Neural crest cell (in vitro differentiated cells): ENCODE results near the gene PPID. TPM values are rescaled to one million over a fixed set of nuclear protein-coding genes. Genes with fewer than 3 reads are reported as not detected.
A peak's percentile ranks its signal among the peaks of the same experiment; 100 is the strongest.

Experiments used
- DNase-seq: peaks from one replicate; pipeline ENCODE4 v3.0.0; 2021; ENCODE audit warnings: low read depth, mixed read lengths, low spot score
- H3K27ac Mint-ChIP-seq: one replicate; pipeline ENCODE4 v1.8.0; 2021; ENCODE audit warnings: mild to moderate bottlenecking, mixed read lengths; ENCODE audit not compliant: unreplicated experiment
- H3K27me3 Mint-ChIP-seq: 2 replicates; pipeline ENCODE4 v1.8.0; 2021; ENCODE audit warnings: low read depth, mild to moderate bottlenecking, mixed read lengths
- H3K36me3 Mint-ChIP-seq: 2 replicates; pipeline ENCODE4 v1.8.0; 2021; ENCODE audit warnings: low read depth, mild to moderate bottlenecking, mixed read lengths
- H3K4me1 Mint-ChIP-seq: 2 replicates; pipeline ENCODE4 v1.8.0; 2021; ENCODE audit warnings: mixed read lengths
- H3K4me3 Mint-ChIP-seq: one replicate; pipeline ENCODE4 v1.8.0; 2021; ENCODE audit warnings: mild to moderate bottlenecking, mixed read lengths
- H3K9me3 Mint-ChIP-seq: 2 replicates; pipeline ENCODE4 v1.8.0; 2021; ENCODE audit warnings: mixed read lengths
- CTCF ChIP-seq: fragments of 200-600 bp; sonication (generic); conservative IDR thresholded peaks from 2 replicates; pipeline ENCODE4 v1.5.0; 2021; ENCODE audit warnings: antibody characterized with exemption, mild to moderate bottlenecking
- total RNA-seq: library from RNA; stranded (reverse); gene quantifications from 2 replicates; pipeline ENCODE4 v1.2.1, GENCODE V29; 2021

Gene PPID
- total RNA-seq, 1 donor from 2014 or later, result 38.5 TPM

DNA sequence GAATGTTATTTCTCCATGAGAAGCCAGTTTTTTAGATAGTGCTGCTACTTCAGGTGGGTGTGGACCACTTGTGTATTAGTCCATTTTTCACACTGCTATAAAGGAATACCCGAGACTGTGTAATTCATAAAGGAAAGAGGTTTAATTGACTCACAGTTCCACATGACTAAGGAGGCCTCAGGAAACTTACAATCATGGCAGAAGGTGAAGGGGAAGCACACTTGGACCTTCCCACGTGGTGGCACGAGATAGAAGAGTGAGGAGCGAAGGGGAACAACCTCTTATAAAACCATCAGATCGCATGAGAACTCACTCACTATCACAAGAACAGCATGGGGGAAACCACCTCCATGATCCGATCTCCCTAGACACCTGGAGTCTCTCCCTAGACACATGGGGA, 3.4 kb upstream of the PPID start:
- peaks cover under 1% of the 10 kb centered on the region for H3K36me3 Mint-ChIP-seq
- DNase-seq, result no peak
- no peaks in the 10 kb centered on the region for H3K9me3 Mint-ChIP-seq
- H3K4me3 Mint-ChIP-seq, result peak overlapping the region; percentile 36
- H3K4me1 Mint-ChIP-seq, result peaks cover 20% of the 10 kb centered on the region
- TF ChIP-seq CTCF, result no peak
- peaks cover 29% of the 10 kb centered on the region for H3K27me3 Mint-ChIP-seq
- H3K27ac Mint-ChIP-seq, result no peak overlapping the region

GRCh38 chr4:158724637-158725036, 1.4 kb upstream of the PPID start:
- no peak for DNase-seq
- Mint-ChIP-seq H3K9me3 (no peaks in the 10 kb centered on the region), H3K27me3 (peaks cover 23% of the 10 kb centered on the region), H3K4me3 (peak overlapping the region; percentile 77), H3K27ac (no peak overlapping the region), H3K36me3 (peaks cover 5% of the 10 kb centered on the region), H3K4me1 (peaks cover 27% of the 10 kb centered on the region)
- TF ChIP-seq CTCF, result no peak

- TF ChIP-seq CTCF, result no peak
- H3K36me3 Mint-ChIP-seq, result peaks cover 12% of the 10 kb centered on the region
- peaks cover 21% of the 10 kb centered on the region for H3K4me1 Mint-ChIP-seq
- peaks cover 10% of the 10 kb centered on the region for H3K27me3 Mint-ChIP-seq
- peak overlapping the region; percentile 85 for H3K27ac Mint-ChIP-seq
- H3K4me3 Mint-ChIP-seq, result peak overlapping the region; percentile 97
- no peaks in the 10 kb centered on the region for H3K9me3 Mint-ChIP-seq
- DNase-seq, result no peak
Observed at GRCh38 chr4:158722291-158722916, 792 bp downstream of the PPID start.

DNA sequence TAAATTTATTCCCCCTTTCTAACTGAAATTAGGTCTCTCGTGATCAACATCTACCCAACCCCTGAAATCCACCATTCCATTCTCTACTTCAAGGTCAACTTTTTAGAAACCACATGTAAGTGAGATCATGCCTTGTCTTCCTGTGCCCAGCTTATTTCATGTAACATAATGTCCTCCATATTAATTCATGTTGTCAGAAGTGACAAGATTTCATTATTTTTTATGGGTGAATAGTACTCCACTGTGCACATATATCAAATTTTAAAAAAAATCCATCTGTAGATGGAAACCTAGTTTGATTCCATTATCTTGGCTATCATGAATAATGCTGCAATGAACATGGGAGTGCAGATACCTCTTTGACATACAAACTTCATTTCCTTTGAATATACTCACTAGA, 1.5 kb downstream of the PPID start:
- TF ChIP-seq CTCF, result no peak
- DNase-seq, result no peak
- peaks cover 21% of the 10 kb centered on the region for H3K4me1 Mint-ChIP-seq
- H3K27me3 Mint-ChIP-seq, result peaks cover 6% of the 10 kb centered on the region
- no peaks in the 10 kb centered on the region for H3K9me3 Mint-ChIP-seq
- peak overlapping the region; percentile 97 for H3K4me3 Mint-ChIP-seq
- peak overlapping the region; percentile 72 for H3K27ac Mint-ChIP-seq
- peaks cover 12% of the 10 kb centered on the region for H3K36me3 Mint-ChIP-seq

GRCh38 chr4:158715802-158716201, 7.4 kb downstream of the PPID start:
- Mint-ChIP-seq H3K4me3 (no peak overlapping the region), H3K27ac (no peak overlapping the region), H3K27me3 (no peaks in the 10 kb centered on the region), H3K9me3 (no peaks in the 10 kb centered on the region), H3K4me1 (no peaks in the 10 kb centered on the region), H3K36me3 (peaks cover 27% of the 10 kb centered on the region)
- no peak for DNase-seq
- TF ChIP-seq CTCF, result no peak
